ENCODE data around the gene EPB41L4A.
A peak's percentile ranks its signal among the peaks of the same experiment; 100 is the strongest.

Gene EPB41L4A

GRCh38 chr5:112348915-112349314 lies 70.2 kb downstream of the EPB41L4A start:
- no peaks in the 10 kb centered on the region for H3K27me3 ChIP-seq (ENCODE audit: insufficient read depth, low read depth)
- peak overlapping the region; percentile 28; the same call in 1 of the 2 replicates for H3K9ac ChIP-seq
- H3K27ac ChIP-seq: peak overlapping the region; percentile 75
- peak overlapping the region; percentile 96 for H3K4me2 ChIP-seq
- TF ChIP-seq CTCF (conservative IDR thresholded peaks at IDR 0.05; ENCODE audit: low read depth, low read length): no peak
- H3K4me3 ChIP-seq (IDR thresholded peaks at IDR 0.05; ENCODE audit: insufficient read depth, low read depth, low read length): no peak overlapping the region
- peak overlapping the region; percentile 29; the same call in 1 of the 2 replicates for H2AFZ ChIP-seq (ENCODE audit: low read depth)
- H3K4me1 ChIP-seq (ENCODE audit: low read depth, poor library complexity, severe bottlenecking): peaks cover 62% of the 10 kb centered on the region
- H3K36me3 ChIP-seq (ENCODE audit: insufficient read depth): no peaks in the 10 kb centered on the region
- no peaks in the 10 kb centered on the region for H4K20me1 ChIP-seq (ENCODE audit: insufficient read depth)
- H3K79me2 ChIP-seq (ENCODE audit: insufficient read depth, low read depth): no peaks in the 10 kb centered on the region

DNA sequence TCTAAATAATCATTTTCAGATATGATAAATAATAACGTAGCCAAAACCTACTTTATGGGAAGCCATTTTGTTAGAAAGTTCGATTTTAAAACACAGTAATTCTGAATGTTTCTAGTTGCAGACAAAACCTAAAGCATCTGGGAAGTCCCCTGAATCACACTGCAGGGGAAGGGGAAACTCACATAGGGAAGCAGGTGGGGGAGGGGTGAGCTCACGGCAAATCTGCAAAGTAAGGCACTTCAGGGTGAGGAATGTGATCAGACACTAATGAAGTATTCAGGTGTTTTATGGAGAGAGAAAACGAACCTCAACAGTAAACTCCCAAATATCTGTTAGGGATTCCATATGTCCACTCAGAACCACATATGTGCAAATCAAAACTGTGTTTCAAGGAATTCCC lies 70.7 kb downstream of the EPB41L4A start:
- Histone ChIP-seq H3K4me3 (IDR thresholded peaks at IDR 0.05; ENCODE audit: insufficient read depth, low read depth, low read length) (no peak overlapping the region), H3K4me1 (ENCODE audit: low read depth, poor library complexity, severe bottlenecking) (peaks cover 57% of the 10 kb centered on the region), H3K27me3 (ENCODE audit: insufficient read depth, low read depth) (no peaks in the 10 kb centered on the region), H3K9ac (peak overlapping the region; percentile 12; the same call in 1 of the 2 replicates), H3K79me2 (ENCODE audit: insufficient read depth, low read depth) (no peaks in the 10 kb centered on the region), H4K20me1 (ENCODE audit: insufficient read depth) (no peaks in the 10 kb centered on the region), H3K4me2 (peak overlapping the region; percentile 96), H2AFZ (ENCODE audit: low read depth) (peak overlapping the region; percentile 8; the same call in 1 of the 2 replicates), H3K27ac (peak overlapping the region; percentile 75), H3K36me3 (ENCODE audit: insufficient read depth) (no peaks in the 10 kb centered on the region)
- TF ChIP-seq CTCF (conservative IDR thresholded peaks at IDR 0.05; ENCODE audit: low read depth, low read length): no peak

DNA sequence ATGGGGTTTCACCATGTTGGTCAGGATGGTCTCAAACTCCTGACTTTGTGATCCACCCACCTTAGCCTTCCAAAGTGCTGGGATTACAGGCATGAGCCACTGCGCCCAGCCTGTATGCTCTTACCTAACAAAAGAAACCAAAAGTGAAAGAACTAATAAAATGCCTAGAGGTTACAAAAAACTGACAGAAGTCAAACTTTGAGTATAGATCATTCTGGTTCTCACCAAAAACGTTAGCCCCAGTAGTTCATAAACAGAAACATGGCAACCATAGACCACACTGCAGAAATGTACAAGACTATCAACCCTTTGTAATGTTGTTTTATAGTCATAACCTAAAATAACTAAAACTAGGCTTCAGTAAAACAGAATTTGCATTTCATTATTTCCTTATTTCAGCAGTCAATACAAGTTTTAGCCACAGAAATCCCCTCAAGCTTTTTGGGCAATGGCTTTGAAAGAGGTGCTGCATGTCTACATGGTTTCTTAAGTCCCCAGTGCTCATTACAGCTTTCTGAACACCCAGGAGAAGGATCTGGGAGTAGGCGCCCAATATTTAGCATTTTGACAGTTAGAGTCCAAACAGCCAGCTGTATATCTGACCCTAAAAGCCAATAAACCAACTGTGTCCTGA lies 72.5 kb downstream of the EPB41L4A start:
- Histone ChIP-seq H3K27ac (peak overlapping the region; percentile 75), H3K9ac (peak overlapping the region; percentile 9; the same call in 1 of the 2 replicates), H3K4me3 (IDR thresholded peaks at IDR 0.05; ENCODE audit: insufficient read depth, low read depth, low read length) (no peak overlapping the region), H3K27me3 (ENCODE audit: insufficient read depth, low read depth) (no peaks in the 10 kb centered on the region), H3K36me3 (ENCODE audit: insufficient read depth) (no peaks in the 10 kb centered on the region), H4K20me1 (ENCODE audit: insufficient read depth) (no peaks in the 10 kb centered on the region), H2AFZ (ENCODE audit: low read depth) (peak overlapping the region; percentile 43; the same call in 1 of the 2 replicates), H3K4me1 (ENCODE audit: low read depth, poor library complexity, severe bottlenecking) (peaks cover 55% of the 10 kb centered on the region), H3K79me2 (ENCODE audit: insufficient read depth, low read depth) (no peaks in the 10 kb centered on the region), H3K4me2 (peak overlapping the region; percentile 96)
- TF ChIP-seq CTCF (conservative IDR thresholded peaks at IDR 0.05; ENCODE audit: low read depth, low read length): no peak

GRCh38 chr5:112344540-112344939 lies 74.5 kb downstream of the EPB41L4A start:
- H2AFZ ChIP-seq (ENCODE audit: low read depth): no peak overlapping the region
- H3K27ac ChIP-seq: no peak overlapping the region
- H3K36me3 ChIP-seq (ENCODE audit: insufficient read depth): no peaks in the 10 kb centered on the region
- H3K79me2 ChIP-seq (ENCODE audit: insufficient read depth, low read depth): no peaks in the 10 kb centered on the region
- H3K4me1 ChIP-seq (ENCODE audit: low read depth, poor library complexity, severe bottlenecking): peaks cover 43% of the 10 kb centered on the region
- H3K27me3 ChIP-seq (ENCODE audit: insufficient read depth, low read depth): no peaks in the 10 kb centered on the region
- TF ChIP-seq CTCF (conservative IDR thresholded peaks at IDR 0.05; ENCODE audit: low read depth, low read length): no peak
- H4K20me1 ChIP-seq (ENCODE audit: insufficient read depth): no peaks in the 10 kb centered on the region
- no peak overlapping the region for H3K4me2 ChIP-seq
- H3K9ac ChIP-seq: no peak overlapping the region
- no peak overlapping the region for H3K4me3 ChIP-seq (IDR thresholded peaks at IDR 0.05; ENCODE audit: insufficient read depth, low read depth, low read length)

All from KMS-11 (cell line).